ENCODE measurements around the gene IHH. TPM values are rescaled to one million over a fixed set of nuclear protein-coding genes. Genes with fewer than 3 reads are reported as not detected.
A peak's percentile ranks its signal among the peaks of the same experiment; 100 is the strongest.

The IHH gene
- total RNA-seq: not detected

DNA sequence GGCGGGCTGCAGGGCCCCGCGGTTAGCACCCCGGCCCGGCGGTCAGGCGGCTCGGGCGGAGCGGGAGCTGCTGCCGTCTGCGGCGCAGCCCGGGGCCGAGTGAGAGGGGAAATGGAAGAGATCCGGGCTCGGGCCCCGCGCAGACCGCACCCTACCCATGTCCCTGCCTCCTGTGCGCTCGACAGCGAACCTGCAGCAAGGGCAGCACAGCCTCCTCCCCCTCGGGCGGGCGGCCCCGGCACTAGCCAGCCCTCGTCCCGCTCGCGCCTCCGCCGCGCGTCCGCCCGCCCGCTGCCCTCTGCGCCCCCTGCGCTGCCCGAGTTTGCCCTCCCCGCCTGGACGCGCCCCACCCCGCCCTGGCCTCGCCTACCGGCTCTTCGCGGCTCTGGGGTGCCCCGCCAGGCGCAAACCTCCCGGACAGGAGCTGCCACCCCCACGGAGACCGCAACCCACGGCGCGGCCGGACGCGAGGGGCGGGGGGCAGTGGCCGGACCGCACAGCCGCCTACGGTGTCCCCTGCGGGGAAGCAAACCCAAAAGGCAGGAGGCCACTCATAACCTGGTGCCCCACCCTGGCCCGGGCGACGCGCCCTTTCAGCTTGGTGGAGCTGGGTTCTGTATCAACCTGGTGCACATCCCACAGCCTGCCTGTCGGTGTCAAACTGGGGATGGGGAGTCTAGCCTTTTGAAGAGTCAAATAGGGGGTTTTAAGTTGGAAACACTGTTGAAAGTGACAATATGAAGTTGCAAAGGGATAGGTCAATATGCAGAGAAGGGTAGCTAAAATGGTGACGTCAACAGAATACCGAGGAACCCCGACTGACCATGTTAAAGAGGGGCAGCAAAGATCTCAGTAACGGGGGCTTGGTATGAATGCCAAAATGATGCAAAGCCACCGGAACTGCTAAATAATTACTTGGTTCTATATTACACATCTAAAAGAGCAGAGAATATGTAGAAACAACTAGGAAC lies at the start of gene IHH:
Gene IHH (minus strand): TSS at position 101 of the 971 bp plus-strand sequence. CDS start 454 bp downstream, outside the sequence.
- peaks cover 69% of the 10 kb centered on the region for H3K27me3 Mint-ChIP-seq
- H3K27ac Mint-ChIP-seq: no peak within 1 kb of the TSS
- peak within 1 kb of the TSS; percentile 42 for H3K4me3 Mint-ChIP-seq
- DNase-seq: peak; percentile 16
- H3K4me1 Mint-ChIP-seq: peaks cover 14% of the 10 kb centered on the region
- H3K36me3 Mint-ChIP-seq: no peaks in the 10 kb centered on the region
- no peaks in the 10 kb centered on the region for H3K9me3 Mint-ChIP-seq

DNA sequence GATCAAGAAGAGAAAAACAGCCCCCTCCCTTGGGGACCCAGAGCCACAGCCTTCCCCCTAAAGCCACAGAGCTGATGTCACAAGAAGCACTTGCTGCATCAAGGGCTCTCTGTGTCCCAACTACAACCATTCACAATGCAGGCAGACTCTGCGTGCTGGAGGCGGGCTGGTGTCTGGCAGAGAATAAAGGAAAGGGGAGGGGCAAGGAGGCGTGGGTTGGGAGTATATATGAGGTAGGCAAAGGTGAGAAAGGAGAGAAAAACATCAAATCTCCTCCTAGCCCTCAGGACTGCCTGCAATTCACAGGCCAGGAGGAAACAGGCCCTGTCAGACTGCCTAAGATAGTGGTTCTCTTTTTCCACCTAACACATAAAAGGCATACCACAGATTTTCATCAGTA lies 48.8 kb upstream of the IHH start:
- H3K27ac Mint-ChIP-seq: peak overlapping the region; percentile 81
- no peak overlapping the region for H3K4me3 Mint-ChIP-seq
- H3K4me1 Mint-ChIP-seq: peaks cover 47% of the 10 kb centered on the region
- no peaks in the 10 kb centered on the region for H3K9me3 Mint-ChIP-seq
- no peaks in the 10 kb centered on the region for H3K27me3 Mint-ChIP-seq
- DNase-seq: peak; percentile 81
- peaks cover 8% of the 10 kb centered on the region for H3K36me3 Mint-ChIP-seq

DNA sequence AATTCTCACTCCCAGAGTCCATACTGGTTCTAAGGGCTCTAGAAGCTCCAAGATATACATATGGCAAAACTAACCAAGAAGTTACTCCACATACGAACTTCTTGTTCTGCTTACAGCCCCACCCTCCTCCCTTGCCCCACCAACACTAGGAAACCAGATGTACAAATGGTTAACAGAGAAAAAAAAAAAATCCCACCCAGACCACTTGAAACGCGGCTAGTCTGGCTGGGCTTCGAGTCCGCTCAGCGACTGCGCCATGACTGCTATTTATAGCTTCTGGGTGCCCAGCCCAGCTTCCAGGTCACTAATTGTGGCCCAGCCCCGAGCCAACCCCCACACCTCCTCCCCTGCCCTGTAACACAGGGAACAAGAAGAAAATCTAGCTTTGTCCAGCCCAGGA lies 47.0 kb upstream of the IHH start:
- H3K9me3 Mint-ChIP-seq: no peaks in the 10 kb centered on the region
- peaks cover 49% of the 10 kb centered on the region for H3K4me1 Mint-ChIP-seq

DNA sequence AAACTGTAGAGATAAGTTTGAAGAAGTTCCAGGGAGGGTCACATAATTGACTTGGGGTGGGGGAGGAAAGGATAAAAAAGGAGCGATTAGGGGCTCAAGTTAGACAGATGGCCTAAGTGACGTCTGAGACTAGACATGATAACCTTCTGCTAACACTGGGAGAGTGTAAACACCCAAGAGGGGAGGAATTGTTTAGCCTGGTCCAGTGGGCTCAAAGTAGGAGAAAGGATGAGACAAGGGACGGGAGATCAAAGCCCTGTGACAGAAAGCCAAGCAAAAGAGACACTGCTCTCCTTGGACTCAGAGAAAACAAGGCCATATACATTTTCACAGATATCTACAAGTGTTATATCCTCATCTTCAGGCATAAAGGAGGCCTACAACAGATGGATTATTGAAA lies 45.5 kb upstream of the IHH start:
- peaks cover 16% of the 10 kb centered on the region for H3K36me3 Mint-ChIP-seq
- no peaks in the 10 kb centered on the region for H3K9me3 Mint-ChIP-seq
- H3K4me3 Mint-ChIP-seq: no peak overlapping the region
- no peaks in the 10 kb centered on the region for H3K27me3 Mint-ChIP-seq
- peaks cover 45% of the 10 kb centered on the region for H3K4me1 Mint-ChIP-seq
- DNase-seq: no peak
- H3K27ac Mint-ChIP-seq: no peak overlapping the region

More for the DNA sequence above, 47.0 kb upstream of the IHH start:
- no peaks in the 10 kb centered on the region for H3K27me3 Mint-ChIP-seq
- H3K27ac Mint-ChIP-seq: no peak overlapping the region
- peaks cover 14% of the 10 kb centered on the region for H3K36me3 Mint-ChIP-seq
- DNase-seq: no peak
- H3K4me3 Mint-ChIP-seq: no peak overlapping the region

DNA sequence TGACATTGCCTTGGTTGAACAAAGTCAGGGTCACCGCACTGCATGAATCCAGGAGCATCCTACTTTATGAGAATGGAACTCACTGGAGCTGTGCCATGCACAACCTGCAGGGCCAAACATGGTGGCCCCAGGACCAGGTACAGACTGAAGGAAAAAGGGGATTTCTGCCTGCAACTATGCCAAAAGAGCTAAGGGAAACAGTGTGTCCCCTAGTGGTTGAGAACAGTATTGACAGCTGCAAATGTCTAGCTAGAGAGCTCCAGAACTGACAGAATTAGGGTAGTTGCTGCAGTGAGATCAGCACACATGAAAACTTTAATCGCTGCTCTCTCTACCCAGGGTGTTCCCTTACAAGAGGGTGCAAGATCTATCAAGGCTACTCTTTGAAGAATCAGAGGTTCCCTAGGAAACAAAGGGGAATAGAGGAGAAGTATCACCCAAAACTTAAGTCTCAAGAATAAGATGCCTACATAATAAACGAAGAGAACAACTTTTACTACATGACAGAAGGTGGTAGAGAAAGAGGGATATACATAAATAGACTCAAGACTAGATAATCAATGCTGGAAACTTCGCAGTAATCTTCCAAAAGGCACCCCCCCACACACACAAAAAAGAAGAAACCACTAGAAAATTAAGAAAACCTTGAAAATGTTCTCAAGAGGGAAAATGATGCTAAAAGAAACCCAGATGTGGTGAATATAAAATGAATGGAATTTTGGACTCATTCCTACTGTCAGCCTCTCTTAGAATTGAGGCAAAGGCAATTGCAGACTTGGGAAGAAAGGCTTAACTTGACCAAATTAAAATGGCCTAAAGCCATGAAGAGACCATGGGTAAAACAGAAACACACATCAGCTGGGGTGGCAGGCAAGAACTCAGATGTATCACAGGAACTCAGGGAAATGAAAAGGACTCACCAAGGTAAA lies 43.6 kb upstream of the IHH start:
- no peaks in the 10 kb centered on the region for H3K9me3 Mint-ChIP-seq
- H3K27me3 Mint-ChIP-seq: no peaks in the 10 kb centered on the region
- peaks cover 32% of the 10 kb centered on the region for H3K4me1 Mint-ChIP-seq
- H3K27ac Mint-ChIP-seq: peak overlapping the region; percentile 42
- H3K4me3 Mint-ChIP-seq: peak overlapping the region; percentile 11
- H3K36me3 Mint-ChIP-seq: peaks cover 16% of the 10 kb centered on the region
- no peak for DNase-seq

DNA sequence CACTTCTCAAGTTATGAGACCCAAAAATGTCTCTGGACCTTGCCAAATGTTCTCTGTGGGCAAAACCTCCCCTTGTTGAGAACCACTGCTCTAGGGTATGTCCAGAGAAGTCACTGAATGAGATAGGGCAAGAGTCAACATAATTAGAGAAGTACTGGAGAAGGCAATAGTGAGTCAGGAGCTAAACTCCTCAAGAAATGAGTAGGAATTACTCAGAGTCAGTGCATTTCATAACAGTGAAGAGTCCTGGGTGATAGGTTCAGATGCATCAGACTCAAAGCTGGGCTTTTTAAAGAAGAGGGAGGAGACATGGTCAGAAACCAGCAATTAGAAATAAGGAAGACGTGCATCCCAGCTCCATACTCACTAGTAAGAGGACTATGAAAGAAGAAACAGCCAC lies 38.6 kb upstream of the IHH start:
- no peaks in the 10 kb centered on the region for H3K9me3 Mint-ChIP-seq

DNA sequence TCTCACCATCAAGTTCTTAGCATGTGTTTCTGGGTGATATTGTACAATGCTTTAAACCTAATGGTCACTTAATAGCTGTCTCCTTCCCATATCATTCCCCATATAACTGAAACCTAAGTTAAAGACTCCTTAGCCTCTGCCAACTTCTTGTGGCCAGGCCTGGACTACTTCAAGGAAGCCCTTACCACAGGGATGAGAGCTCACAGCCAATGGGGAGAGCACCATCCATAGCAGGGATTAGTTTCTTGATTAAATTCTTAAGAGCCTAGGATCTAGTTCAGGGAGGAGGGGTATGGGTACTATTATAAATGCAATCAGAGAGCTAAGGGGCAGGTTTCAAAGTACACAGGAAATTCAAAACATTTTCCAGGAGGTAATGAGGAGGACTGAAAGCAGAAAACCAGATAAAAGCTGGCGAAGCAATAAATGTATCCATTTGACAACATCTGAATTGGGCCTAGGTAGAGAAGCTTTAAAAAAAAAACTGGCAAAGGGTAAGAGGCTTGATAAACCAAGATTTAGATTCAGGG lies 34.8 kb upstream of the IHH start:
- H3K9me3 Mint-ChIP-seq: no peaks in the 10 kb centered on the region
- H3K27me3 Mint-ChIP-seq: no peaks in the 10 kb centered on the region
- DNase-seq: no peak

More for the DNA sequence above, 38.6 kb upstream of the IHH start:
- peaks cover 9% of the 10 kb centered on the region for H3K4me1 Mint-ChIP-seq
- DNase-seq: no peak
- H3K27me3 Mint-ChIP-seq: no peaks in the 10 kb centered on the region
- no peak overlapping the region for H3K4me3 Mint-ChIP-seq
- no peak overlapping the region for H3K27ac Mint-ChIP-seq
- peaks cover 7% of the 10 kb centered on the region for H3K36me3 Mint-ChIP-seq

DNA sequence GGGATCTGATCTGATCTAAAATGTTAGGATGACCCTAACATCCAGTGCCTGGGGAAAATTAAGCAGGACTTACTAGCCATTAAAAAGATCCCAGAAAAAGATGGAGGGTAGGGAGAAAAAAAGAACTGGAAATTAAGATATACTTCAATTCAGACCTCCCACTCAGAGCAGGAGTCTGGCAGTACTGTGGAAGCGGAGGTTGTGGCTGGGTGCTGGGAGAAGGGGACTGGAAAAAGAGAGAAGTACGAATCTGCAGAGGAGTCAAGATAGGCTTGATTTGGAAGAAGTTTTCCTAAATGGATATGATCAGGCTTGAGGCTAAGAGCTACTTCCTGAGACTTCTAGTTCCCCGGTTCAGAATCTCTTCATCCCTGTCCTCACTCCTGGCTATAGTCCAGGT lies 33.5 kb upstream of the IHH start:
- Mint-ChIP-seq H3K27ac (no peak overlapping the region), H3K27me3 (no peaks in the 10 kb centered on the region), H3K9me3 (no peaks in the 10 kb centered on the region), H3K4me3 (no peak overlapping the region), H3K4me1 (peaks cover 5% of the 10 kb centered on the region), H3K36me3 (peaks cover 8% of the 10 kb centered on the region)
- no peak for DNase-seq

More for the DNA sequence above, 34.8 kb upstream of the IHH start:
- Mint-ChIP-seq H3K4me3 (no peak overlapping the region), H3K36me3 (peaks cover 3% of the 10 kb centered on the region), H3K27ac (no peak overlapping the region), H3K4me1 (peaks cover 5% of the 10 kb centered on the region)

DNA sequence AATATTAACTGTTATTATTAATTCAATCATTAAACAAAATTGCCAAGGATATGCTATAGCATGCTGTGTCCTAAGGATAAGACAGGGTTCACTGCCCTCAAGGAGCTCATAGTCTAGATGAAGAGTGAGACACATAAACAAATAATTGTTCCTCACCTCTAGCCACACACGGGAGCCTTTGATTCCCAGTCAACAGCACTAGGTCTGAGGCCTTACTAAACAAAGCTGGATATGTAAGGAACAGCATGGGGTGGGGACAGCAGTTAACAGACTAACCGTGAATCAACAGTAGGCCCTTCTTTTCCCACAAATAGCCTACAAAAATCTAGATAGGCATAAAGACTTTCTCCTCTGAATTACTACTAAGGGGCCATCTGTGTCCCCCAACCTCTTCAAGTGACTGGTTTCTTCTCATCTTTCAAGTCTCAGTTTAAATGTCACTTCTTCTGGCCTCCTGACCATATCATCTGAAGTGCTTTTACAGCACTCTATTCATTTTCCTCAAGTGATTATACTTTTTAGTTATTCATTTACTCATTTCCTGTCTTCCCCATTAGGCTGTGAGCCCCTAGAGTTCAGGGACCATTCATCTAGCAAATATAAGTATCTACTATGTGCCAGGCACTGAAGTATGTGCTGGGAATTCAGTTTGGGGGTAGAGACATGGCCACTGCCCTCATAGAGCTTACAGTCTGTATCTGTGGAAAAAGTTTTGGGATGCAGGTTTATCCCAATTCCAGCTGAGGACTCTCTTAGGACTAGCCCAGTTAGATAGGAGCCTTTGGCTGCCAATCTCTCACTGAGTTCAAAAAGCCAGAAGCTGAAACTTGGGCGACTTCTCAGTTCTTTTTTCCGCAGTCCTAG lies 29.9 kb upstream of the IHH start:
- H3K27ac Mint-ChIP-seq: no peak overlapping the region
- H3K4me3 Mint-ChIP-seq: no peak overlapping the region
- no peaks in the 10 kb centered on the region for H3K9me3 Mint-ChIP-seq
- no peak for DNase-seq
- H3K36me3 Mint-ChIP-seq: peaks cover 19% of the 10 kb centered on the region
- H3K4me1 Mint-ChIP-seq: peaks cover 13% of the 10 kb centered on the region
- H3K27me3 Mint-ChIP-seq: no peaks in the 10 kb centered on the region

DNA sequence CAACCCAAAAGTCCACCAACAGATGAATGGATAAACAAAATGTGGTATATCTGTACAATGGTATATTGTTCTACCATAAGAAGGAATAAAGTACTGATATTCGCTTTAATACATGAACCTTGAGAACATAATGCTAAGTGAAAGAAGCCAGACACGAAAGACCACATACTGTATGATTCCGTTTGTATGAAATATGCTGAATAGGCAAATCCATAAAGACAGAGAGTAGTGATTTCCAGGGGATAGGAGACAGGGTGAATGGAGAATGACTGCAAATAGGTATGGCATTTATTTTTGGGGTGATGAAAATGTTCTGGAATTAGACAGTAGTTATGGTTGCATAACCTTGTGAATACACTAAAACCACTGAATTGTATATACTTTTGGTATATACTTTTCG lies 28.6 kb upstream of the IHH start:
- Mint-ChIP-seq H3K4me1 (peaks cover 10% of the 10 kb centered on the region), H3K27me3 (no peaks in the 10 kb centered on the region), H3K27ac (no peak overlapping the region), H3K4me3 (no peak overlapping the region), H3K9me3 (no peaks in the 10 kb centered on the region), H3K36me3 (peaks cover 20% of the 10 kb centered on the region)
- DNase-seq: no peak

DNA sequence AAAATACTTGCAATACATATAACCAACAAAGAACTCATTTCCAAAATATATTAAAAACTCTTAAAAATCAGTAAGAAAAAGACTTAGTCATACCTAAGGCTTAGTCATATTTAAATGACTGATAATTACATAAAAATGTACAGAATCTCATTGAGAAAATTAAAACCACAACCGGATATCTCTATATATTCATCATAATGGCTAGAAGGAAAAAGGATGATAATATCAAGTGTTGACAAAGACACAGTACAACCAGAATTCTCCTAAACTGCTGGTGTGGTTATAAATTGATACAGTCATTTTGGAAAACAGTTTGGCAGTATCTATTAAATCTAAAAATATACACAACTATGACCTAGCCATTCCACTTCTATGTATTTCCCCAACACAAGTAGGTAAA lies 27.1 kb upstream of the IHH start:
- H3K27ac Mint-ChIP-seq: no peak overlapping the region
- H3K36me3 Mint-ChIP-seq: peaks cover 20% of the 10 kb centered on the region
- no peaks in the 10 kb centered on the region for H3K27me3 Mint-ChIP-seq
- H3K4me1 Mint-ChIP-seq: peaks cover 10% of the 10 kb centered on the region
- H3K4me3 Mint-ChIP-seq: no peak overlapping the region
- H3K9me3 Mint-ChIP-seq: no peaks in the 10 kb centered on the region
- no peak for DNase-seq

DNA sequence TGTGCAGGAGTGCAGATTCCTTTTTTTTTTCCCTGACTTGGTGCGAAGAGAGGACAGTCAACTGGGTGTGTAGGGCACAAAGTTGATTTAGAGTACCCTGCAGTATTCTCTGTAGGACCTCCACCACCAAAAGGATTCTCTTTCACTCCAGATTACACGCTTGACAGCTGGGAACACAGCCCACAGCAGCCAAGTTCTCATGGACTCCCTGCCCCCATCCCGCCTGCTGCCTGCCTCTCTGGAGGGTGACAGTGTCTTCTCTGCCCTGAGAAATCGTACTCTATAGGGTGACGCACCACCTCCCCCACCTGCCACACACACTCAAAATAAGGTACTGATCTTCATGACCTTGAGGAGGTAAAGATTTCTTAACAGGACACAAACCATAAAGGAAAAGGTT lies 26.6 kb upstream of the IHH start:
- peaks cover 20% of the 10 kb centered on the region for H3K36me3 Mint-ChIP-seq
- no peaks in the 10 kb centered on the region for H3K27me3 Mint-ChIP-seq
- DNase-seq: no peak
- H3K4me3 Mint-ChIP-seq: no peak overlapping the region
- H3K4me1 Mint-ChIP-seq: peaks cover 10% of the 10 kb centered on the region
- no peak overlapping the region for H3K27ac Mint-ChIP-seq
- H3K9me3 Mint-ChIP-seq: no peaks in the 10 kb centered on the region

DNA sequence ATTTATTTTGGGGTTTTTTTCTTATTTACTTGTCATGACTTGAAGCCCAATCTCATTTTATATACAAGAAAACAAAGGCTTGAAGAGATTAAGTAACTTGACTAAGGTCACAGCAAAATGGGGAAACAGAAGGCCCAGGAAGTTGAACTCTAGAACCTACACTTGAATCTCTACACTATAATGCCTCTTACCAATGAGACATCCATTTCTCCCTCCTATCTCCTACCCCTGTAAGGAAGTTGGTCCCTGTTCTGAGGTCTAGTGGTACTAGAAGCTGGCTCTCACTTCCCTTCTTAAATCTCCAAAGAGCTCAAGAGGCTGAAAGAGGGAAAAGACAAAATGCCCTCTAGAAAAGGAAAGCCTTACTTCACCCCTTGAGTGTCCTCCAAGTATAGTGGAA lies 25.5 kb upstream of the IHH start:
- DNase-seq: no peak
- Mint-ChIP-seq H3K27me3 (no peaks in the 10 kb centered on the region), H3K4me1 (peaks cover 10% of the 10 kb centered on the region), H3K27ac (no peak overlapping the region), H3K9me3 (no peaks in the 10 kb centered on the region), H3K36me3 (peaks cover 20% of the 10 kb centered on the region), H3K4me3 (no peak overlapping the region)

DNA sequence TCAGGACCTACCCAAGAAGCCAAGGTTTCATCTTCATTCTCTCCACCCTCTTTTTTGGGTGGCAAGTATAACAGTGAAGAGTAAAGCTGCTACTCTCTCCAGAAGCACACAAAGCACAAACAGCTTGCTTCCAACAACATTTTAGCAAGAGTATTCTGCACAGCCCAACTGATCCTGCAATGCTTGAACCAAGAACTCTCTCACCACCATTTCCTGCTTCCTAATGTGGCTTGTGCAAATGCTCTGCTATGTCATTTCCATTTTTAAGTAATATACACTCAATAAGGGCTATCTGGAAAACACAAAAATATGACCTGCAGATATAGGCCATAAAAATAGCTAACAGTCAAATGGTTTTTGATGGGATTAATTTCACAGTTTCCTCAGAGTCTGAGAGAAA lies 24.1 kb upstream of the IHH start:
- no peak overlapping the region for H3K27ac Mint-ChIP-seq
- no peak for DNase-seq
- no peaks in the 10 kb centered on the region for H3K9me3 Mint-ChIP-seq
- H3K4me3 Mint-ChIP-seq: no peak overlapping the region
- H3K27me3 Mint-ChIP-seq: no peaks in the 10 kb centered on the region
- peaks cover 10% of the 10 kb centered on the region for H3K4me1 Mint-ChIP-seq
- H3K36me3 Mint-ChIP-seq: peaks cover 15% of the 10 kb centered on the region
